KOPT-K1 (cell line): ENCODE measurements around the gene RHBDD2.
"Not testable (repeated sequence)": the region's sequence is repeated elsewhere in the genome, so short reads cannot be mapped to it uniquely, and the experiment has no call there.

Experiments
- H3K27ac ChIP-seq: fragments of 200-600 bp; sonication (generic); 2 replicates; pipeline ENCODE4 v1.5.1; 2016; ENCODE audit warnings: antibody characterized with exemption, mild to moderate bottlenecking, low read depth, low read length; ENCODE audit not compliant: poor library complexity, severe bottlenecking
- H3K36me3 ChIP-seq: fragments of 200-600 bp; sonication (generic); 2 replicates; pipeline ENCODE4 v1.5.1; 2017; ENCODE audit warnings: antibody characterized with exemption, mild to moderate bottlenecking, low read length, moderate library complexity; ENCODE audit not compliant: insufficient read depth
- H3K9me3 ChIP-seq: fragments of 200-600 bp; sonication (generic); 2 replicates; pipeline ENCODE4 v1.5.1; 2017; ENCODE audit warnings: antibody characterized with exemption, low read length, mild to moderate bottlenecking; ENCODE audit not compliant: insufficient read depth, poor library complexity, severe bottlenecking

RHBDD2 gene

DNA sequence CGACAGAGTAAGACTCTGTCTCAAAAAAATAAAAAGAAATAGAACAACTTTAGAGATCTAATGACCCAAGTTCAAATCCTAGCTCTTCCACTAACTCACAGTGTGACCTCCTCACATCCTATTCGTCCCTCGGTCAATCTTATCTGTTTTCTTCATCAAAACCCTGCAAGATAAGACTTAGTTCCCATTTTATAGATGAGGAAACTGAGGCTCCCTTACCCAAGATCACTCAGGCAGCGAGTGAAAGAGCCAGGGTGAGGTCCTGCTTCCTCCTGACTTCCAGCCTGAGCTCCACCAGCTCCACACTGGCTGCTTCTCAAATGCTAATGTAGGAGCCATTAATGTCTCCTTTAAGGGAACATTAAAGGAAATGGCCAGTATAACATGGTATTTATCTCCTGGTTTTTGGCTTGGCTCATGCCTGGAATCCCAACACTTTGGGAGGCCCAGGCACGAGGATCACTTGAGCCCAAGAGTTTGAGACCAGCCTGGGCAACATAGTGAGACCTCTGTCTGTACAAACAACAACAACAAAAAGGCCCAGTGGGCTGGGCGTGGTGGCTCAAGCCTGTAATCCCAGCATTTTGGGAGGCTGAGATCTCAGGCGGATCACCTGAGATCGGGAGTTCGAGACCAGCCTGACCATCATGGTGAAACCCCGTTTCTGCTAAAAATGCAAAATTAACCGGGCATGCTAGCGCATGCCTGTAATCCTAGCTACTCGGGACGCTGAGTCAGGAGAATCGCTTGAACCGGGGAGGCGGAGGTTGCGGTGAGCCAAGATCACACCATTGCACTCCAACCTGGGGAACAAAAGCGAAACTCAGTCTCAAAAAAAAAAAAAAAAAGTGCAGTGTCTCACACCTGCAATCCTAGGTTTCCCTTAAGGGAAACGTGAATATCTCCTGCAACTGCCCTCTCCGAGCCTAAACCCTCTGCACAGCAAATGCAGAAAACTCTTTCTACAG is 3.4 kb upstream of the RHBDD2 start:
- Histone ChIP-seq H3K9me3 (no peaks in the 10 kb centered on the region), H3K27ac (no peak overlapping the region), H3K36me3 (peaks cover under 1% of the 10 kb centered on the region)

DNA sequence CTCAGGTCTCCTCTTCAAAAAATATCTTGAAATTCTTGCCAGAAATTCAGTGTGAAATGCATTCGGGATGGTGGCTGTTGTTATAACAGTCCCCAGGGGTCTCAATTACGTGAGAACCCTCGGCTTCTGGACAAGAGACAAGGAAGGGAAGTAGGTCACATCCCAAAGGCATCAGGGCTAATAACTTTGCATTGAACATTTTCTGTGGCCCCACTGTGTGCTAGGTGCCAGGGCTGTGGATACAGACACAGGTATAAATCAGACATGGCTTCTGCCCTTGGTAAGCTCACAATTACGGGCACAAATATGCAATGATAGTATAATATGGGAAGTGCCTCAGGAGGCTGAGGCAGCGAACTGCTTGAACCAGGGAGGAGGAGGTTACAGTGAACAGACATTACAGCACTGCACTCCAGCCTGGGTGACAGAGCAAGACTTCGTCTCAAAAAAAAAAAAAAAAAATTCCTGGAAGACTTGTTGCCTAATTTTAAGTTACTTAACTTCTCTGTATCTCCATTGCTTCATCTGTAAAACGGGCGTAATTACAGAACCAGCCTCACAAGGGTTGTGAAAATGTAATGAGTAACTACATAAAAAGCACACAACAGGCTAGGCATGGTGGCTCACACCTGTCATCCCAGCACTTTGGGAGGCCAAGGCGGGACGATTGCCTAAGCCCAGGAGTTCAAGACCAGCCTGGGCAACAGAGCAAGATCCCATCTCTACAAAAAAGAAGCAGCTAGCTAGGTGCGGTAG is 2.5 kb upstream of the RHBDD2 start:
- no peaks in the 10 kb centered on the region for H3K9me3 ChIP-seq
- H3K27ac ChIP-seq, result no peak overlapping the region
- peaks cover 10% of the 10 kb centered on the region for H3K36me3 ChIP-seq

DNA sequence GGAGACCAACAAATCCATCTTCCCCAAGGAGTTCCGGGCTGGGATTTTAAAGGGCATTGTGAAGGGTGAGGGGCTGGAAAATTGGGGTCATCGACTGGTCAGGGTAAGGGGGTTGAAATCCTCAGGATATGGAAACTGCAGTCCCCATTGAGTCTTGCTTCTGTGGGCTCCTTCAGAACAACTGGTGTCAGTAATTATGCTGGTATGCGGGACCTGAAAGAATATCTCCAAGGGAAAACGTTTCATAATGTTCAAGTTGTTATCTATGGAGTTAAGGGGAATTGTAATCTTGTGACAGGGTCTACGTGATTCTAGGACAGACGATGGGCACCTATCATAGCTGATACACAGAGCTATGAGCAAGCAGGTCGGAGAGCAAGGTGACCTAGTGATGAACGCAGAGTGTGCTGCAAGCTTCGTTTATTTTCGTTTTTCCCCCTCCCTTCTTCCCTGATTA is 494 bp upstream of the RHBDD2 start:
- Histone ChIP-seq H3K27ac (peak overlapping the region; percentile 68), H3K36me3 (peaks cover 30% of the 10 kb centered on the region), H3K9me3 (no peaks in the 10 kb centered on the region)

DNA sequence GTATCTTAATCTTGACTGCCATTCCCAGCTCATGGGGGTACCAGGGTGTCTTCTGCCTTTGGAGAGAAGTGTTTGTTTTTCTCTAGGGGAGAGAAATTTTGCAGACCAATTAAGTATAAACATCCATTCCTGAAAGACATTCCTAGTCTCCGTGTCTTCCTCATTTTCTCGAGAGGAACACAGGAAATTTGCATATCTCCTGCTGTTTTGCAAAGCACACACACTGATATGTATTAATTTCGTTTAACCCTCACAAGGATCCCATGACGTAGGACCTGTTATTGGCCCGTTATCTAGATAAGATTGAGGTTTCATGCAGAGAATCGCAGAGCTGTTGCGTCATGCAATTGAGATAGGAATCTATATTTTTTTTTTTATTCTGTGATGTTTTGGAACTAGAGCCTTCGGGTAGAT is 944 bp downstream of the RHBDD2 start:
- Histone ChIP-seq H3K9me3 (no peaks in the 10 kb centered on the region), H3K27ac (peak overlapping the region; percentile 68), H3K36me3 (peaks cover 43% of the 10 kb centered on the region)

DNA sequence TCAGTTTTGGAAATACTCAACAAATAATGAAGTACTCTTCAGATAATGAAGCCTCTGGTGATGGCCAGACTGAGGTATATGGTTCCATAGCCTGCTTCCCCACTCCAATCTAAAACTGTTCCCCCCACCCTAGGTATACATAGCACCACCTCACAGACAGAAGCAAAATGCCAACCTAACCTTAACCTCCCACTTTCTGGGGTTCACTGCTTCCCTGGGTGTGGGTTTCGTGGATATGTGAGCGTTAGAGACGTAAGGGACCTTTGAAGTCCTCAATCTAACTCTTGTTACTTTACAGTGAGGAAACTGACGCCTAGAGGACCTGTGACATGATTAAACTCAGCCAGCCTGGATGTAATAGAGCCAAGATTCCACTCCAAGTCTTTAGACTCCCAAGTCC is 1.4 kb downstream of the RHBDD2 start:
- Histone ChIP-seq H3K27ac (no peak overlapping the region), H3K9me3 (no peaks in the 10 kb centered on the region), H3K36me3 (peaks cover 48% of the 10 kb centered on the region)

DNA sequence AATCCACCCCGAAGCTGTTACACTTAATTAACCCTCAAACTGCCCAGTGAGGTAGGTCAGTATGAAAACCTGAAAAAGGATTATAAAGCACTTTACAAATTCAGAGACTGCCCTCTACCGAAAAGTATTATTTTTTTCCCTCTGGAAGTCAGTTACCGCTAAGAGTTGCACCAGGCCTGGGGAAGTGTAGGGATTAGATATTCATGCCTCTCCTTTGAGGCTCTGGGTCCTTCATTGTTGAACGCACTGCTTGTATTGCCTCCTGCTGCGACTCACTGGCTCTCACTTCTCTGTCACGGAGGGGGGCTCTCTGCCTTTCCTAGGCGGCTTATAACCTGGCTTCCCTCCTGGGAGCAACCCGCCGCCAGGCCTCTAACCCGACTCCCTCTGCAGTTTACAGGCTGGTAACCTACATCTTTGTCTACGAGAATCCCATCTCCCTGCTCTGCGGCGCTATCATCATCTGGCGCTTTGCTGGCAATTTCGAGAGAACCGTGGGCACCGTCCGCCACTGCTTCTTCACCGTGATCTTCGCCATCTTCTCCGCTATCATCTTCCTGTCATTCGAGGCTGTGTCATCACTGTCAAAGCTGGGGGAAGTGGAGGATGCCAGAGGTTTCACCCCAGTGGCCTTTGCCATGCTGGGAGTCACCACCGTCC is 2.7 kb downstream of the RHBDD2 start:
- H3K9me3 ChIP-seq, result no peaks in the 10 kb centered on the region
- peaks cover 61% of the 10 kb centered on the region for H3K36me3 ChIP-seq
- H3K27ac ChIP-seq, result no peak overlapping the region

DNA sequence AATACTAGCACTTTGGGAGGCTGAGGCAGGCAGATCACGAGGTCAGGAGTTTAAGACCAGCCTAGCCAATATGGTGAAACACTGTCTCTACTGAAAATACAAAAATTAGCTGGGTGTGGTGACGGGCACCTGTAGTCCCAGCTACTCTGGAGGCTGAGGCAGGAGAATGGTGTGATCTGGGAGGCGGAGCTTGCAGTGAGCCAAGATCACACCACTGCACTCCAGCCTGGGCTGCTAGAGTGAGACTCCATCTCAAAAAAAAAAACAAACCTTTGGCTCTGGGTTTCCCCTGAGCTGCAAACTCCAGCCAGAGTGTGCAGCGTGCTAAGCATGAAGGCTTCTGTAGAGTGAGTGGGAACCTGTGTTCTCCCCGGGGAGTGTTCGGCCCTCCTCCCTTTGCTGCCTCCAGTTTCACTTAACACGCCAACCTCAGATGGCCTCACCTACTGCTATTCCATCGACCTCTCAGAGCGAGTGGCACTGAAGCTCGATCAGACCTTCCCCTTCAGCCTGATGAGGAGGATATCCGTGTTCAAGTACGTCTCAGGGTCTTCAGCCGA is 4.5 kb downstream of the RHBDD2 start:
- H3K27ac ChIP-seq, H3K9me3 ChIP-seq: not testable (repeated sequence)
- peaks cover 77% of the 10 kb centered on the region for H3K36me3 ChIP-seq

DNA sequence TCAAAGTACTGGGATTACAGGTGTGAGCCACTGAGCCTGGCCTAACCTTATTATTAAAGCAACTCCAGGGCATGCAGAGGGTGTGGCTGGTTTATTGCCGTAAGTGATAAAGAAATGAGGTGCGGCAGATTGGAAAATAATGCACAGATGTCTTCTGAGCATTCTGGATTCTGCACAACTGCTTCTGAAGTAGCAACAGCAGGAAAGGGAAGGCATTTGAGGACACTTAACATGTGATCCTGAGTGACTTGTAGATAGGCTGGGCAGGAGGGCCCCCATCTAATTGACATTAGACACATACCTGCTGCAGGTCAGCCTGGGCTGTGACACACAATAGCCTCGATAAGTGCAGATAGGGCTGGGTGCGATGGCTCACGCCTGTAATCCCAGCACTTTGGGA is 5.6 kb downstream of the RHBDD2 start:
- Histone ChIP-seq H3K36me3 (peaks cover 88% of the 10 kb centered on the region), H3K27ac (no peak overlapping the region), H3K9me3 (no peaks in the 10 kb centered on the region)

DNA sequence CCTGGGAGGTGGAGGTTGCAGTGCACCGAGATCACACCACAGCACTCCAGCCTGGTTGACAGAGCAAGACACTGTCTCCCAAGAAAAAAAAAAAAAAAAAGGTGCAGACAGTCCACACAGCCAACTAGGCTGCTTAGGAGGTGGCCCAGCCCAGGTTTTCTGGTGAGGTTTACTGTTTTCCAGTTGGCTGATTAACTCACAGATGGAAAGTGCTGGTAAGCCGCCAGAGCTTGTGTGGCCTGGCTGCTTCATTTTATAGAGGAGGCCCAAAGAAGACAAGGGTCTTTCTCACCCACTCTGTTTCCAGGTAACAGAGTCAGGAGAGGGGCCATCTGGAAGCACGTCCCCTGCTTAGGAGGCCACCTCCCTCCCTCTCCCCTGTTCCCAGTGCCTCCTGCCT is 6.2 kb downstream of the RHBDD2 start:
- H3K36me3 ChIP-seq, result peaks cover 89% of the 10 kb centered on the region
- H3K9me3 ChIP-seq, result no peaks in the 10 kb centered on the region
- no peak overlapping the region for H3K27ac ChIP-seq

DNA sequence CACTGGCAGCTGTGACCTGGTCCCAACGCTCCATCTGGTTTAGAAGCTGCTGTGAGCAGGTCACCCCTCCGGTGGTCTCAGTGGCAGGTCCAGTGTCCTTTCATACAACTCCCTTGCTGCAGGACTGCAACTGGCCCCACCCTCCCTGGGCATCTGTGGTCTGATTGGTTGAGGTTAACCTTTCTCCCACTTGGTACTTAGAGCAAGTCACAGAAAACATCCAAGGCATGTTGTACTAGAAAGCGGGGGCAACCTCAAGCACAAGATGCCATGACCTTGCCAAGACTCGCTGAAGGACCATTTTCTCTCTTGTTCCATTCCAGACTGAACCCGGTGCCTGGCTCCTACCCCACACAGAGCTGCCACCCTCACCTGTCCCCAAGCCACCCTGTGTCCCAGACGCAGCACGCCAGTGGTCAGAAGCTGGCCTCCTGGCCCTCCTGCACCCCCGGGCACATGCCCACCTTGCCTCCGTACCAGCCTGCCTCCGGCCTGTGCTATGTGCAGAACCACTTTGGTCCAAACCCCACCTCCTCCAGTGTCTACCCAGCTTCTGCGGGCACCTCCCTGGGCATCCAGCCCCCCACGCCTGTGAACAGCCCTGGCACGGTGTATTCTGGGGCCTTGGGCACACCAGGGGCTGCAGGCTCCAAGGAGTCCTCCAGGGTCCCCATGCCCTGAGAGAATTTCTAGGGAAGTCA is 9.0 kb downstream of the RHBDD2 start:
- Histone ChIP-seq H3K9me3 (no peaks in the 10 kb centered on the region), H3K36me3 (peaks cover 64% of the 10 kb centered on the region), H3K27ac (no peak overlapping the region)

DNA sequence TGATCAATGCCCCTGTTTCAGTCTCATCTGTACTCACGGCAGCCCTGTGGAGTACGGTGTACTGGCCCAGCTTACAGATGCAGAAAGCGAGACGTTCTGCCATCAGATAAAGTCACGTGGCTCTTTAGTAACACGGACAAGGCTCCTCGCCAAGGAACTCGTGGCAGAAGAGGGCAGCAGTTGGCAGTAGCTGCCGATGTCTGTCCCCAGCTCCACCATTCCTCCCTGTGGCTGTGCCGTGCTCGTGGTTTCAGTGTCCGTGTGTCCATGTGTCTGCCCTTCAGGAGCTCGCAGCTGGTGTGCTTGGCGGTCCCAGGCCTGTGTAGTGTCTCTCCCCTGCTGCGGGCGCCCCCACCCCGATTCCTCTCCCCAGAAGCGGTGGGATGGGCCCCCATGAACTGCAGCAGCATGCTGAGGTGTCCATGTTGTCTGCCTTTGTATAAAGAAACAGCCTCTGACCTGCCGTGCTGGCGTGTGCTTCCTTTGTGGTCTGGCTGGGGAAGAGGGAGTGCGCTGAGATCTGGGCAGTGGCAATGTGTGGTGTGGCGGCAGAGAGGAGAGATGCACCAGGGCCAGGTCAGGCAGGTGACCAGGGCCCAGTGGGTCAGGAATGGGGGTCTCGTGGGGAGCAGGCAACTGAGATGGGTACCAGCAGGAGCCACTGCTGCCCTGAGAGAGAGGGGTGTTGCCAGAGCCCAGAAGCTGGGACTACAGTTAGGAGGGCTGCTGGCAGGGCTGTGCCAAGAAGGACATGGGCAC is 9.8 kb downstream of the RHBDD2 start:
- Histone ChIP-seq H3K9me3 (no peaks in the 10 kb centered on the region), H3K36me3 (peaks cover 56% of the 10 kb centered on the region), H3K27ac (no peak overlapping the region)

DNA sequence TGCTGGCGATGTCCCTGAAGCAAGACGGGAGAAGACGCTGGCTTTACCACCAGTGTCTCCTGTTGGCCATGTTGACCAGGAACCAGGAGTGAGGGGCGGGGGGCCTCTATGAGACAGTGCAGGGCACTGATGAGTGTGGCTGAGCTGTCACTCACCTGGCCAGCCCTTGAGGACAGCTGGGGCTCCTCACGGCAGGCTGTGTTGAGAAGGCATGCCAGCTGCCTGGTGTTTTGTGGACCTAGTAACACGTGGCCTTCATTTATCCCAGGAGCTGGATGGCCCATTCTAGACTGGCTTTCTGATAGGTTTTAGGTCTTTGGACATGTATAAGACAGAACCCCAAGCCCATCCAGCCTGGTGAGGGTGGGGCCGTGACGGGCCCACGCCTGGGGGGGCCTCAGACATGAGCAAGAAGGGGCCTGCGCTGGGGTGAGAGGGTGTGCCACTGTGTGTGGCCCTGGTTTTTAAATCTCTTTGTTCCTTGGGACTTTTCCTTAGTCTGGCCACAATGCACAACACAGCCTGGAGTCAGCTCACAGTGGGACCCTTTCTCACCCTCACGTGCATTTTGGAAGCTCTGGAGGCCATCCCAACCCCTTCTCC is 10.5 kb downstream of the RHBDD2 start:
- Histone ChIP-seq H3K9me3 (no peaks in the 10 kb centered on the region), H3K36me3 (peaks cover 50% of the 10 kb centered on the region), H3K27ac (no peak overlapping the region)

DNA sequence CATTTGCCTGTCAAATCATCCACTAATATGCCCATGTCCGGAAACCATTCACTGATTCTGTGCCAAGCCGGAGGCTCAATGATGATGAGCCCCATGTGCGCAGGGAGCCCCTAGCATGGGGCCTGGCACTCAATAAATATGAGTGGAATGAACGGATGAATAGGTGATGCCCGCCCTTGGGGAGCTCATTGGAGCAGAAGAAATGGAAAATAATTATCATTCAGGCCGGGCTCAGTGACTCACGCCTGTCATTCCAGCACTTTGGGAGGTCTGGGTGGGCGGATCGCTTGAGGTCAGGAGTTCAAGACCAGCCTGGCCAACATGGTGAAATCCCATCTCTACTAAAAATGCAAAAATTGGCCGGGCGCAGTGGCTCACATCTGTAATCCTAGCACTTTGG is 11.0 kb downstream of the RHBDD2 start:
- peaks cover 45% of the 10 kb centered on the region for H3K36me3 ChIP-seq

More for the DNA sequence above, 11.0 kb downstream of the RHBDD2 start:
- Histone ChIP-seq H3K27ac (no peak overlapping the region), H3K9me3 (no peaks in the 10 kb centered on the region)
